ENCODE measurements around the gene LATS1.
"Not testable (repeated sequence)": the region's sequence is repeated elsewhere in the genome, so short reads cannot be mapped to it uniquely, and the experiment has no call there.

The LATS1 gene

GRCh38 chr6:149746147-149746946 is 28.4 kb upstream of the LATS1 start, which contains the start of gene NUP43:
NUP43 (minus strand) TSS chr6:149746529; CDS start chr6:149746495, 34 bp downstream.
- Histone ChIP-seq H3K27me3 (ENCODE audit: insufficient read depth, low read length, poor library complexity) (no peaks in the 10 kb centered on the region), H3K27ac (ENCODE audit: low read length) (peak within 1 kb of the TSS; percentile 84), H3K79me2 (ENCODE audit: insufficient read depth, low read length) (peaks cover 54% of the 10 kb centered on the region), H2AFZ (ENCODE audit: low read depth, low read length) (peak within 1 kb of the TSS; percentile 94), H3K9ac (ENCODE audit: low read depth, low read length) (peak within 1 kb of the TSS; percentile 72), H3K4me2 (ENCODE audit: insufficient read depth, low read length) (peak within 1 kb of the TSS; percentile 81), H4K20me1 (ENCODE audit: insufficient read depth, low read length) (peaks cover 7% of the 10 kb centered on the region), H3K36me3 (ENCODE audit: insufficient read depth, low read length) (peaks cover 34% of the 10 kb centered on the region), H3K4me3 (ENCODE audit: low read depth in 1 of 2, low read length in 2 of 2) (peak within 1 kb of the TSS; percentile 57 to 68), H3K9me3 (ENCODE audit: insufficient read depth, low read length, severe bottlenecking) (no peaks in the 10 kb centered on the region), H3K4me1 (ENCODE audit: insufficient read depth, low read length) (peaks cover 45% of the 10 kb centered on the region)
- no peak for TF ChIP-seq EZH2 (IDR thresholded peaks at IDR 0.05; ENCODE audit: borderline replicate concordance, low read depth, low read length, severe bottlenecking)
- peak; percentile 65 for TF ChIP-seq CTCF (IDR thresholded peaks at IDR 0.05; ENCODE audit: borderline replicate concordance, extremely low read depth, low read length, poor library complexity, severe bottlenecking)
- ATAC-seq (ENCODE audit: insufficient read depth, low read depth) (peak; percentile 78), DNase-seq (peak; percentile 97)

GRCh38 chr6:149745252-149745651 is 27.4 kb upstream of the LATS1 start:
- DNase-seq; H2AFZ ChIP-seq (ENCODE audit: low read depth, low read length); H4K20me1 ChIP-seq (ENCODE audit: insufficient read depth, low read length); ATAC-seq (ENCODE audit: insufficient read depth, low read depth); H3K9me3 ChIP-seq (ENCODE audit: insufficient read depth, low read length, severe bottlenecking); H3K27me3 ChIP-seq (ENCODE audit: insufficient read depth, low read length, poor library complexity): not testable (repeated sequence)
- Histone ChIP-seq H3K36me3 (ENCODE audit: insufficient read depth, low read length) (peaks cover 44% of the 10 kb centered on the region), H3K79me2 (ENCODE audit: insufficient read depth, low read length) (peaks cover 43% of the 10 kb centered on the region), H3K27ac (ENCODE audit: low read length) (peak overlapping the region; percentile 84; the same call in 1 of the 2 replicates), H3K9ac (ENCODE audit: low read depth, low read length) (peak overlapping the region; percentile 72), H3K4me2 (ENCODE audit: insufficient read depth, low read length) (peak overlapping the region; percentile 81), H3K4me3 (ENCODE audit: low read depth in 1 of 2, low read length in 2 of 2) (peak overlapping the region; percentile 57 to 68; a peak in 3 of 4 replicates), H3K4me1 (ENCODE audit: insufficient read depth, low read length) (peaks cover 34% of the 10 kb centered on the region)

- Histone ChIP-seq H3K79me2 (ENCODE audit: insufficient read depth, low read length) (0 out of 2 replicates have a peak, but pooled peaks cover 2% of the 10 kb centered on the region), H3K9ac (ENCODE audit: low read depth, low read length) (no peak overlapping the region), H3K4me2 (ENCODE audit: insufficient read depth, low read length) (no peak overlapping the region), H3K9me3 (ENCODE audit: insufficient read depth, low read length, severe bottlenecking) (no peaks in the 10 kb centered on the region), H3K27ac (ENCODE audit: low read length) (no peak overlapping the region), H3K4me1 (ENCODE audit: insufficient read depth, low read length) (no peaks in the 10 kb centered on the region), H3K36me3 (ENCODE audit: insufficient read depth, low read length) (peaks cover 94% of the 10 kb centered on the region), H3K27me3 (ENCODE audit: insufficient read depth, low read length, poor library complexity) (no peaks in the 10 kb centered on the region), H4K20me1 (ENCODE audit: insufficient read depth, low read length) (no peaks in the 10 kb centered on the region), H2AFZ (ENCODE audit: low read depth, low read length) (no peak overlapping the region), H3K4me3 (ENCODE audit: low read depth in 1 of 2, low read length in 2 of 2) (no peak overlapping the region)
- ATAC-seq (ENCODE audit: insufficient read depth, low read depth) (no peak), DNase-seq (no peak)
- no peak for TF ChIP-seq CTCF (IDR thresholded peaks at IDR 0.05; ENCODE audit: borderline replicate concordance, extremely low read depth, low read length, poor library complexity, severe bottlenecking)
- TF ChIP-seq EZH2 (IDR thresholded peaks at IDR 0.05; ENCODE audit: borderline replicate concordance, low read depth, low read length, severe bottlenecking) = no peak
These were observed 17.0 kb upstream of the LATS1 start for GRCh38 chr6:149734915-149735314.

GRCh38 chr6:149733089-149733720 is 15.3 kb upstream of the LATS1 start:
- Histone ChIP-seq H3K9me3 (ENCODE audit: insufficient read depth, low read length, severe bottlenecking) (no peaks in the 10 kb centered on the region), H2AFZ (ENCODE audit: low read depth, low read length) (no peak overlapping the region), H3K4me3 (ENCODE audit: low read depth in 1 of 2, low read length in 2 of 2) (no peak overlapping the region), H3K9ac (ENCODE audit: low read depth, low read length) (no peak overlapping the region), H4K20me1 (ENCODE audit: insufficient read depth, low read length) (no peaks in the 10 kb centered on the region), H3K4me1 (ENCODE audit: insufficient read depth, low read length) (no peaks in the 10 kb centered on the region), H3K27ac (ENCODE audit: low read length) (no peak overlapping the region), H3K4me2 (ENCODE audit: insufficient read depth, low read length) (no peak overlapping the region), H3K27me3 (ENCODE audit: insufficient read depth, low read length, poor library complexity) (no peaks in the 10 kb centered on the region), H3K36me3 (ENCODE audit: insufficient read depth, low read length) (peaks cover 94% of the 10 kb centered on the region), H3K79me2 (ENCODE audit: insufficient read depth, low read length) (no peaks in the 10 kb centered on the region)
- DNase-seq (no peak), ATAC-seq (ENCODE audit: insufficient read depth, low read depth) (no peak)
- TF ChIP-seq CTCF (IDR thresholded peaks at IDR 0.05; ENCODE audit: borderline replicate concordance, extremely low read depth, low read length, poor library complexity, severe bottlenecking) = no peak
